HG03159 (cell line): ENCODE data around the gene OIP5.
"Not testable (repeated sequence)": the region's sequence is repeated elsewhere in the genome, so short reads cannot be mapped to it uniquely, and the experiment has no call there.

Source experiments
- ATAC-seq: cut with Tn5 transposase; IDR thresholded peaks from one replicate; pipeline ENCODE4 v1.9.1; 2021; ENCODE audit warnings: mild to moderate bottlenecking, moderate library complexity; ENCODE audit not compliant: unreplicated experiment

OIP5 gene

GRCh38 chr15:41332194-41333025 lies at the start of gene OIP5, which contains the start of gene NUSAP1:
OIP5 (minus strand) TSS chr15:41332591; CDS start chr15:41332561, 30 bp downstream.
NUSAP1 (plus strand) TSS chr15:41332881; CDS start chr15:41332958, 77 bp downstream.
- peak; percentile 81 for ATAC-seq

- ATAC-seq: no peak
These were observed 45.6 kb upstream of the OIP5 start for GRCh38 chr15:41377978-41378377.

GRCh38 chr15:41367418-41367817 lies 35.0 kb upstream of the OIP5 start:
- ATAC-seq: no peak

- ATAC-seq: no peak
These were observed 22.0 kb upstream of the OIP5 start for GRCh38 chr15:41354371-41354770.

GRCh38 chr15:41350057-41350717 lies 17.8 kb upstream of the OIP5 start:
- no peak for ATAC-seq

GRCh38 chr15:41347236-41347635 lies 14.8 kb upstream of the OIP5 start:
- ATAC-seq: no peak

- ATAC-seq: no peak
These were observed 9.1 kb upstream of the OIP5 start for GRCh38 chr15:41341519-41341918.

- ATAC-seq: no peak
These were observed 7.9 kb upstream of the OIP5 start for GRCh38 chr15:41340189-41340695.

GRCh38 chr15:41337631-41338522 lies 5.5 kb upstream of the OIP5 start:
- no peak for ATAC-seq

GRCh38 chr15:41337047-41337446 lies 4.7 kb upstream of the OIP5 start:
- ATAC-seq: no peak

- ATAC-seq: no peak
These were observed 4.2 kb upstream of the OIP5 start for GRCh38 chr15:41336549-41336948.

- ATAC-seq: no peak
These were observed 2.1 kb upstream of the OIP5 start for GRCh38 chr15:41334293-41335120.

GRCh38 chr15:41333026-41333562 lies 703 bp upstream of the OIP5 start:
- ATAC-seq: peak; percentile 28

GRCh38 chr15:41331833-41332193 lies 578 bp downstream of the OIP5 start:
- ATAC-seq: no peak

- no peak for ATAC-seq
These were observed 1.1 kb downstream of the OIP5 start for GRCh38 chr15:41331281-41331680.

- no peak for ATAC-seq
These were observed 8.8 kb downstream of the OIP5 start for GRCh38 chr15:41323611-41324010.

GRCh38 chr15:41320805-41321330 lies 11.5 kb downstream of the OIP5 start:
- ATAC-seq: not testable (repeated sequence)

- no peak for ATAC-seq
These were observed 23.0 kb downstream of the OIP5 start for GRCh38 chr15:41309226-41309905.

GRCh38 chr15:41307679-41308078 lies 24.7 kb downstream of the OIP5 start:
- ATAC-seq: no peak
